ENCODE measurements around the gene JPH2. TPM values are rescaled to one million over a fixed set of nuclear protein-coding genes. Genes with fewer than 3 reads are reported as not detected.

The JPH2 gene
- polyA plus RNA-seq, 4 donors, result 1.3 to 2.1 (median 1.4) TPM

- DNase-seq (ENCODE audit: low read depth in 4 of 4, low spot score in 3 of 4), result no peak
Measured at GRCh38 chr20:44110816-44111568, 76.0 kb downstream of the JPH2 start.

- no peak for DNase-seq (ENCODE audit: low read depth in 4 of 4, low spot score in 3 of 4)
Measured at GRCh38 chr20:44109951-44110361, 77.0 kb downstream of the JPH2 start.

GRCh38 chr20:44106615-44107014 is 80.4 kb downstream of the JPH2 start:
- DNase-seq (ENCODE audit: low read depth in 4 of 4, low spot score in 3 of 4), result no peak

GRCh38 chr20:44104798-44105517 is 82.0 kb downstream of the JPH2 start:
- no peak for DNase-seq (ENCODE audit: low read depth in 4 of 4, low spot score in 3 of 4)

GRCh38 chr20:44102582-44102981 is 84.4 kb downstream of the JPH2 start:
- DNase-seq (ENCODE audit: low read depth in 4 of 4, low spot score in 3 of 4), result no peak

GRCh38 chr20:44099832-44100231 is 87.2 kb downstream of the JPH2 start:
- no peak for DNase-seq (ENCODE audit: low read depth in 4 of 4, low spot score in 3 of 4)

- DNase-seq (ENCODE audit: low read depth in 4 of 4, low spot score in 3 of 4), result no peak
Measured at GRCh38 chr20:44098657-44099056, 88.3 kb downstream of the JPH2 start.

GRCh38 chr20:44098256-44098630 is 88.7 kb downstream of the JPH2 start:
- DNase-seq (ENCODE audit: low read depth in 4 of 4, low spot score in 3 of 4), result no peak

- no peak for DNase-seq (ENCODE audit: low read depth in 4 of 4, low spot score in 3 of 4)
Measured at GRCh38 chr20:44097521-44098255, 89.3 kb downstream of the JPH2 start.

- DNase-seq (ENCODE audit: low read depth in 4 of 4, low spot score in 3 of 4), result no peak
Measured at GRCh38 chr20:44095831-44096230, 91.2 kb downstream of the JPH2 start.

- no peak for DNase-seq (ENCODE audit: low read depth in 4 of 4, low spot score in 3 of 4)
Measured at GRCh38 chr20:44093249-44093582, 93.8 kb downstream of the JPH2 start.

GRCh38 chr20:44092551-44093248 is 94.3 kb downstream of the JPH2 start:
- no peak for DNase-seq (ENCODE audit: low read depth in 4 of 4, low spot score in 3 of 4)

GRCh38 chr20:44091026-44091425 is 96.0 kb downstream of the JPH2 start:
- no peak for DNase-seq (ENCODE audit: low read depth in 4 of 4, low spot score in 3 of 4)

GRCh38 chr20:44089987-44090674 is 96.9 kb downstream of the JPH2 start:
- DNase-seq (ENCODE audit: low read depth in 4 of 4, low spot score in 3 of 4), result no peak

GRCh38 chr20:44087857-44088120 is 99.2 kb downstream of the JPH2 start:
- no peak for DNase-seq (ENCODE audit: low read depth in 4 of 4, low spot score in 3 of 4)

- no peak for DNase-seq (ENCODE audit: low read depth in 4 of 4, low spot score in 3 of 4)
Measured at GRCh38 chr20:44087051-44087856, 99.7 kb downstream of the JPH2 start.

- DNase-seq (ENCODE audit: low read depth in 4 of 4, low spot score in 3 of 4), result no peak
Measured at GRCh38 chr20:44085616-44086434, 101.2 kb downstream of the JPH2 start.

- DNase-seq (ENCODE audit: low read depth in 4 of 4, low spot score in 3 of 4), result no peak
Measured at GRCh38 chr20:44084891-44085290, 102.1 kb downstream of the JPH2 start.

GRCh38 chr20:44084439-44084838 is 102.5 kb downstream of the JPH2 start:
- DNase-seq (ENCODE audit: low read depth in 4 of 4, low spot score in 3 of 4), result no peak
